ELR (cell line): Measurements from ENCODE around the gene NKAIN2.
"Not testable (repeated sequence)": the region's sequence is repeated elsewhere in the genome, so short reads cannot be mapped to it uniquely, and the experiment has no call there.

Source experiments
- DNase-seq: peaks from one replicate; pipeline ENCODE4 v3.0.0-alpha.2; 2015; ENCODE audit warnings: low read depth

The NKAIN2 gene

DNA sequence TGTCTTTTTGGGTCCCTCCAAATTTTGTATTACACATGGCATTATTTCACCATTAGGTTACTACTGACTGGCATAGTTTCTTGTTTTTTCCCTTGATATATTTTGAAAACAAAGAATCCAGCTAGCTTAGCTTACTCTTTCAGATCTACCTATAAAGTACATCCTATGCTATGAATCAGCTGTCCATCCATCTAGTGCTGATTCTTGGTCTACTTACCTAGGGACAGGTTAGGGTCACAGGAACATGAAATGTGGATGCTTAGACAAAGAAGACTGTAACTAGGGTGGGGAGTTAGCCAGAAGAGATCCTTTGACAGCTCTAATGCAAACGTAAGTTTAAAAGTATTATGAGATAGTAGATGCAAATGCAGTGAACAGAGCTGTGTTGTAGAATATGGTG lies 91.7 kb downstream of the NKAIN2 start:
- DNase-seq = no peak

DNA sequence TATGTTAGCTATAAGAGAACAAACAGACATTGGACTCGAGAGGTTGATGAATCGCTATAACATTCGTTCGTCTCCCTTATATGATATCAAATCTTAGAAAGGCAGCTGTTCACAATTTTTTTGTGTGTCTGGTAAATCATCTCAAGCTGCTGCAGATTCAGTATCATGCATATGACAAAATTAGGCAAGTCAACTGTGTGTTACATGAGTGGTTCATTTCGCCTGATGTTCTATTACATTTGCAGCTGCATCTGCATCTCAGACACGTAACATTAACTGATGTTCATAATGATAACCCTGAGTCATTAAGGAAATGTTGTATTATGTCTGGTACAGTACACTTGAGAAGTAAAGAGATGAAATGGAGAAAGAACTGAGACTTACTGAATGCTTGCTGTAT lies 92.1 kb downstream of the NKAIN2 start:
- DNase-seq = no peak

DNA sequence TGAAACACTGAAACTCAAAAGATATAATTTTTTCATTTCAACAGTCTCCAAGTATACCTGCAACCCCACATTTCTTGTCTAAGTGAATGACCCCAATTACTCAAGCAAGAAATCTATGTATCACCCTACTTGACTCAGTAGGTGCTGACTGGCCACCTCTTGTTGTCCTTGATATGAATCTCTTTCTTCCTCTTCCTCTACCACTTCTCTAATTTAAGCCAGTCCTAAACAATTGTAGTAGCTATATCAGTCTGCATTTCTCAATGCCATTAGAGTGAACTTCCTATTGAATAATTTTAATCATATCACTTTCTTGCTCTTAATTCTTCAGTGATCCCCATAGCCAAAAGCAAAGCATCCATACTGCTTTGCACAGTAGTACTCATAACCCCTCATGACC lies 93.2 kb downstream of the NKAIN2 start:
- DNase-seq = no peak

DNA sequence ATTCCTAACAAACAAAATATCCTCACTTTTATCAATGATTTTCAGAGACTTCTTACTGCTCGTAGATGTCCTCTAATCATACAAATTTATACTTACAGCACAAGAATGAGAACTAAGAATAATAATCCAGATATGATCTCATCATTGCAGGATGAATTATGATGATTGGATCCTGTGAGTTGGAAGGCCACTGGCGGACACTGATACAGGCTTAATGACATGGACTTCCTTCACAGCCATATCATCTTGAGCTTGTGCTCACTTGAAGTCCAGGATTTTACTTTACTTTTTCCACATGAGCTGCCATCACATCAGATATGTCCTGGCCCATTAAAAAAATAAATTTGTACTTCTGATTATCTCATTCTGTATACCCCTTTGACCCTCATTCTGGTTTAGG lies 94.3 kb downstream of the NKAIN2 start:
- DNase-seq = no peak

DNA sequence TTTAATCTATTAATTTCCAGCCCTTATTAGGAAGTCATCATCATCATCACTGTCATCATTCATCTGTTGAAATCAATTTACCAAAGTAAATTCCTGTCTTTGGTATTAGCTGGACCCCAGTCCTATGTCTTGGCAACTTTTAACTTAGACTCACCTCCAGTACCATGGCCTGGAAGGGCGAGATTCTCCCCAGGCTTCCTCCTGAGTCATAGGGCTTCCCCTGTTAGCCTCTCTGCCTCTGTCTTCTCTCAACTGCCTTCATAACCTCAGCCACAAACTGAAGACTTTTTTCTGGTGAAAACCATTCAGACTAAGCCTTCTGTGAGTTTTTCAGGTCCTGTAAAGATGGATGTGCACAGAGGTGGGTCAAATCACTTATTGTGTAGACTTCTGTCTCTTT lies 95.0 kb downstream of the NKAIN2 start:
- no peak for DNase-seq

DNA sequence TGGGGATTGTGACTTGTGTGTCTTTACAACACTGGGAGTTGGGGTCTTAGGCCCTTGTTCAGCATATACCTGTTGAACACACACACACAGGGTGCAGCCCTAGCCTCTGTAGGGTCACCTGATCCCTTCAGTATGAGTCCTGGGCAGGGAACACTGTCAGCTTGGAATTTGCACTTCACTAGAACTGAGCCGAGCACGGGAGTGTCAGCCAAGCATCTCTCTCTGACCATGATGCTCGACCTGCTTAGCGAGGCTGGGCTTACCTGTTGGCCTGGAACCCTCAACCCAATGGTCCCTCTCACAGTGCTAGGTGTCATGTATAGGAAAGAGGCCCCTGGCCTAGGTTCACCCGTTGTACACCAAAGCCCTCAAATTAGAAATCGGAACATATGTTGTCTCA lies 96.1 kb downstream of the NKAIN2 start:
- DNase-seq = no peak

DNA sequence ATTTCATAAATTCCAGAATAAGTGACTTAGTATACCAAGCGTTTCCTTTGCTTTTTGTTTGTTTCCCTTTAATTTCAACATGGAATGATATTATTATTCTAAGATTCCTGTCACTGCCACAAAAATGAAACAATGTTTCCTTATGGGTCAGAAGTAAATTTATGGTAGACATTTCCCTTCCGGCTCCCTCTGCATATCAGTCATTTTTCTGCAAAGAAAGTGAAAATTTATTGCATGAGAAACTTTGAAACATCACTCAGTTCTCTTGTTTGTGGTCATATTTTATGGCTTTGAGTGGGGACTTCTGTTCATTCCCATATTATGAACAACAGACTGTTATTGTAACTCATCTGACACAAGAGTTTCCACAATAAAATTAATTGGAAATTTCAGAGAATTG lies 97.8 kb downstream of the NKAIN2 start:
- no peak for DNase-seq

DNA sequence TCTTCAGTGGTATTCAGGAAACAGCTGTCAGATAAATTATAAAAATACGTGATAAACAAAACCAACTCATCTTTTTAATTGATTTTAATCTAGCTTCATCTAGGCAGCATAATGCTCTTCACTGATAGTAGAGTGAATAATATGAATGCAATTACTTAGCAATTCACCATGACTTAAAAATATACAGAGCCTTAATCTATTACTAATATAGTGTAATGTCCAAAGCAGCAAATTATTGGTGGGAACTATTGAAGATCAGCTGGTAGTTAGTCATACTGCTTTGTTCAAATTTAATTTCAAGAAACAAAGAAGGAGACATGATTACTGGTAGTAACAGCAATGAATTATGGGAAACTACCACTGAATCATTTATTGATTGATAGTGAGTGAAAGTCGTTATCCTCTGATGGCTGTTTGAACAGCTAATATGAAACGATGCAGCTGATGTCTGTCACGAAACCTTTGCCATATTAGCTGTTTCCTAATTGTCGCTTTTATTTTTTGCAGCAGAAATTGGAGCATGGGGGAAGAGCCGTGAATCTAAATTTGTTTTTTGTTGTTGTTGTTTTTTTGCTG lies 99.2 kb downstream of the NKAIN2 start:
- DNase-seq = no peak

DNA sequence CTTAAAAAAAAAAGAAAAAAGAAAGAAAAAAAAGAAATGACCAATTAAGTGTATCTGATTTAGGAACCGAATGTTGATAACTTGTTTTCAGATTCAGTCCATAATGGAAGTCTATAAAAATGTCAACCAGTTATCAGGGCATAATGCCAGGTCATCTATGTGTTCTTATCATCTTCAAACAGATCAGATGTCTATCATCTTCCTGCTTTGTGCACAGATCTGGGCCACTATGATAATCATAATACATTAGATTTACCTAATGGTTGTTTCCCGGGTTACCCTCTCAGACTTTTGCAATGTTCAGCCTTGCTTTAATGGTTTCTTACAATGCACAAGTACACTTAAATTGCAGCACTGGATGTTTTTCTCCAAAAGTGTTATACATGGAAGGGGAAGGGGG lies 100.6 kb downstream of the NKAIN2 start:
- no peak for DNase-seq

DNA sequence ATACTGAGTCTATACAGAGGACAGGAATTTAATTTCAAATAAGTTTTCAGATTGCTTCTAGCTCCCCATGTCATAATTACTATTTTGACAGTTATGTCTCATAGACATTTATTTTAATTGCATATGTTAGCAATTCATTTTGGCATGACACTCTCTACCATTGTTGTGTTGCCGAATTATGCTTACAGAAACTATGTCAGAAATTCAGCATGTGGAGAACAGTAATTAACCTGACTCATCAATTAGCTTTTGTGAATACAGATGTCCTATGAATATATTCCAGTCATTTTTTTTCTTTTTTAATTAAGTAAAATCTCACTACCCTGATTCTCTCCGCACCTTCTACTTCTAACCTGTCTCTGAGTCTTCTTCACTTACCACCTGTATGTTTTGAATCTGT lies 105.1 kb downstream of the NKAIN2 start:
- no peak for DNase-seq

DNA sequence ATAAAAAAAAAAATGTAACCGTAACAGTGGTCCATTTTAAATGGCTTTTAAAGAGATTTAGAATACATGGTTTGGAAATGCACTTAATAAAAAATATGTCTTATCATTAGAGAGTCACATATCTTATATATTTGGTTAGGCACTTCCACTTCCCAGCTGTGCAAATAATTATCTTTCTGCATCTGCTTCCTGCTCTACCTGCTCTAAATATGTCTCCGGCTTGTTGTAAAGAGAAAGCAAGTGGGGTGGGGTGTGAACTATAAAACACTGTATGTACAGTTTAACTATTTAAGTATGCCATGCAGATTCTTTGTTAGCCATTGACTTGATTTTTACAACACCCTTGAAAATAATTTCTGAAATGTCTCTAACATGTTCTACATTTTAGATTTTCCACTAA lies 106.3 kb downstream of the NKAIN2 start:
- DNase-seq = no peak

DNA sequence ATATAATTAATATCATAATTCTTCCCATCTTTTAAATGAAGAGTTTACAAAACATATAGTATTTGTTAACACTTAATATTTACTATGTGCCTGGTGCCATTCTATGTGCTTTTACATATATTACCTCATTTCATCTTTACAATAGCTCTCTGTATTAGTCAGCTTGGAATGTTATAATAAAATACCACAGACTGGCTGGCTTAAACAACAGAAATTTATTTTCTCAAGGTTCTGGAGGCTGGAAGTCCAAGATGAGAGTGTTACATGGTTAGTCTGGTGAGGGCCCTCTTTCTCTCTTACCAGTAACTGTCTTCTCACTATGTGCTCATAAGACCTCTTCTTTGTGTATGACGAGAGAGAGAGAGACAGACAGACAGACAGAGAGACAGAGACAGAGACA lies 110.2 kb downstream of the NKAIN2 start:
- DNase-seq = no peak

DNA sequence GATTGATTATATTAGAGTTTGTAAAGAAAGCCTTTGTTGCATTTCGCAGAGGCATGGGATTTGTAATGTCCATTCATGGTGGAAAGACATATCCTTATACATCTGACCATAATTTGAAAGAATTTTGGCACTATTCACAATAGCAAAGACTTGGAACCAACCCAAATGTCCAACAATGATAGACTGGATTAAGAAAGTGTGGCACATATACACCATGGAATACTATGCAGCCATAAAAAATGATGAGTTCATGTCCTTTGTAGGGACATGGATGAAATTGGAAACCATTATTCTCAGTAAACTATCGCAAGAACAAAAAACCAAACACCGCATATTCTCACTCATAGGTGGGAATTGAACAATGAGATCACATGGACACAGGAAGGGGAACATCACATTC lies 119.7 kb downstream of the NKAIN2 start:
- not testable (repeated sequence) for DNase-seq

DNA sequence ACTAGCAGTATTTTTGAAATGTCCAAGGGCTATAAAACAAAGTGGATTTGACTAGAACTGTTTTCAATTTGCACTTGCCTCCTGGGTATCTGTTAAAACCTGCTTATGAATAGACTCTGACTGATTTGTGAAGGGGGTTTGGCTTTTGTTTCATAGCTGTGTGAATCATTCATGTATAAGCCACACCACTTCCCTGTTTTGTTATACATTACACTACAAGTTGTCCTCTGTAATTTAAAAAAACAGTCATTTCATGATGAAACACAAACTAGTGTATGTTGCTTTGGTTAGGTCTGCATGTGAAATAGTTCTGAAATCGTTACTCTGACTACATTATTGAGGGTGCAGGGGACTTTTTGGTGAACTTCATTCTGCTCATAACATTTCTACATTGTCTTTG lies 121.7 kb downstream of the NKAIN2 start:
- no peak for DNase-seq

DNA sequence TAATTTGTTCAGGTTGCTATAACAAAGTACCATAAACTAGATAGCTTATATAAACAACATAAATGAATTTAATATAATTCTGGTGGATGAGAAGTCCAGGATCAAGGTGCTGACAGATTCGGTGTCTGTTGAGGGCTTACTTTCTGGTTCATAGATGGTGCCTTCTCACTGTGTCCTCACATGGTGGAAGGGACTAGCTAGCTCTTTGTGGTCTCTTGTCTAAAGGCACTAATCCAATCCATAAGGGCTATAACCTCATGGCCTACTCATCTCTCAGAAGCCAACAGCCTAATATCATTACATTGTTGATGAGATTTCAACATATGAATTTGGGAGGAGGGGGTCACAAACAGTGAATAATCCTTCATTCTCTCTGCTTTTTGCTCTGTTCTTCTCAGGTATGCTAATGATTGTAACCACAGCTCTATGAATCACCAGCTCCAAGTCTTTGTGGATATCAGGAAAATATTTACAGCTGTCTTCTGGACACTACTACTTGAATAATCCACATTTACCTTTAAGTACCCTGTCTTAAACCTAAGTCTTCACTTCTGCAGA lies 122.3 kb downstream of the NKAIN2 start:
- DNase-seq = no peak

DNA sequence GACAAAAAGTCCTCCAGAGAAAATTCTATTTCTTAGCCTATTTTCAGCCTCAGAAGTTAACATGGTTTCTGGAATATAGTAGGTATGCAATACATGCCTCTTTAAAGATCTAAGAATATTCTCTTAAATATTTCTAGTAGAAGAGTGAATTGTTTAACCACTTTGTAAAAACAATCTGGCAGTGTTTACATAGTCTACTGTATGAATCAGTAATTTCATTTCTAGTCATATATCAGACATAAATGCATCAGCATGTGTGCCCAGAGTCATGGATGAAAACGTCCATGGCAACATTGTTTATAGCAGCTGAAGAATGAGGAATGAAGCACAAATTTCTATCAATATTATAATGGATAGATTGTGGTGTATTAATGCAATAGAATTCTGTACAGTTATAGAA lies 124.9 kb downstream of the NKAIN2 start:
- no peak for DNase-seq

DNA sequence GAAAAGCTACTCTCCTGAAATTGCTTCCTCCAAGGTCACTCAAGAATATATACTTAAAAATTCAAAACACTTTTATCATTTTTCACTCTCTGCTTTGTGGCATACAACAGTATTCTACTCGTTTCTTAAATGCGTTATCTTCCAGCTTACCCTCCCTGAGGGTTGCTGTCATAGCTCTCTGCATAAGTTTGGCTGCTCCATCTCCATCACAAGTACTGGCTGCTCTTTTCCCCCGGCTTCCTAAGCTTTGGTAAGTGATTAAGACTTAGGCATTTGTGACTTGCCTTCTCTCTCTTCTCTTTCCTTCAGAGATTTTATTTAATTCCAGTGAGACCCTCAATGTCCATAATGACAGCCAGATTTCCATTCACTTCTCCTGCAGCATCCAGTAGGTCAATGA lies 128.3 kb downstream of the NKAIN2 start:
- no peak for DNase-seq

DNA sequence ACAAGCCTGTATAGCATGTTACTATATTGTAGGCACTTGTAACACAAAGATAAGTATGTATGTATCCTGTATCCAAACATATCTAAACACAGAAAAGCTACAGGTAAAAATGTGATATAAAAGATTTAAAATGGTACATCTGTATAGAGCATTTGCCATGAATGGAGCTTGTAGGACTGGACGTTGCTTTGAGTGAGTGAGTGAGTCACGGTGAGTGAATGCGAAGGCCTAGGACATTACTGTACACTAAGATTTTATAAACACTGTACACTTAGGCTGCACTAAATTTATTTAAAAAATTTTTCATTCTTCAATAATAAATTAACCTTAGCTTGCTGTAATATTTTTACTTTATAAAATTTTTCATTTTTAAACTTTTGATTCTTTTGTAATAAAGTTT lies 136.9 kb downstream of the NKAIN2 start:
- peak; percentile 0 for DNase-seq

DNA sequence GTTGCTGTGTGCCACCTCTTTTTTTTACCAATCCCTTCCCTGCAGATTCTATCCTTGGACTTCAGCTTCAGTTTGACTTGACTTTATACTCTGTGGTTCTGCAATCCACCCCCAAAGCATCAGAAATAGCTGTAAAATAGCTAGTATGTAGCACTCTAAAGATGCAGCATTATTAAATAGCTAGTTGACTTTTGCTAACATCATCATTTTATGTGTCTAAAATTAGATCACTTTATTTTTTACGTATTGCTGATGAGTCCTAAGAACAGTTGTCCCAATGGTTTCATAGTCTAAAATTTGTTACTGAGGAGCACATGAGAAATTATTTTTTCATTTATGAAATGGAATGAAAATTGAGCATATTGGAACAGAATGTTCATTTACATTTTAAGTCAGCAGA lies 138.2 kb downstream of the NKAIN2 start:
- DNase-seq = no peak

DNA sequence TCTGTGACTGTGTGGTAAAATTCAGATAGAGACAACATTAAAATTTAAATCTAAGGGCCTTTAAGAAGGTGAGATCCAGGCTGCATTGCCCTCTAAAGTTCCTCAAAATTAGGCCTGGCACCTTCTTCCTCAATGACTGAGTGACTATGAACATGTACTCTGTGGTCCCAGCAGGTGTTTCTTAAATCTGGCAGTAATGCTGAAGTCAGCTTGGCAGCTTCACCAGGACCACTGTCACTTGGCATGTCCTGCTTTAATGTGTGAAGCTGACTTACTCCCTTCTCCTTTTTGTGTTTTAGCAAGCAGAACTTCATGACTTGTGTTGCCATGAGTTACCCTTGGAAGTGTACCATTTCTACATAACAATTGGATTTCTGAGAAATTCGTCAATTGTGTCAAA lies 141.7 kb downstream of the NKAIN2 start:
- DNase-seq = no peak

DNA sequence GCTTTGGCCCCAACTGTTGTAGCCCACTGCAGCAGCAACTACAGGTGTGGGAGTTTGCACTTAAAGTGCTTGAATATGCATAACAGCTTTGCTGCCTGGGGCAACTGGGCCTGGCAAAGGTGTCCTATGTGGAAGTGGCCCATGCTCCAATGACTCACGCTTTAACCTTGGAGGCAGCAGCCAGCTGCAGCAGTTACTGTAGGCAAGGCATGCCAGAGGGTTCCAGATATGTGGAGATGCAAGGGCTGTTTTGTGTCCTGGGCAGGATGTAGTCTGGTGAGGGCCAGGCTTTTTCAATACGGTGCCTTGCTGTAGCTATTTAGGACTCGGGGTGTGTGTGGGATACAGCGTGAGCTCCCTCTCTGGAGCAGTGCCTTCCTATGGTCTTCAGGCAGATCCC lies 150.3 kb downstream of the NKAIN2 start:
- DNase-seq = no peak

DNA sequence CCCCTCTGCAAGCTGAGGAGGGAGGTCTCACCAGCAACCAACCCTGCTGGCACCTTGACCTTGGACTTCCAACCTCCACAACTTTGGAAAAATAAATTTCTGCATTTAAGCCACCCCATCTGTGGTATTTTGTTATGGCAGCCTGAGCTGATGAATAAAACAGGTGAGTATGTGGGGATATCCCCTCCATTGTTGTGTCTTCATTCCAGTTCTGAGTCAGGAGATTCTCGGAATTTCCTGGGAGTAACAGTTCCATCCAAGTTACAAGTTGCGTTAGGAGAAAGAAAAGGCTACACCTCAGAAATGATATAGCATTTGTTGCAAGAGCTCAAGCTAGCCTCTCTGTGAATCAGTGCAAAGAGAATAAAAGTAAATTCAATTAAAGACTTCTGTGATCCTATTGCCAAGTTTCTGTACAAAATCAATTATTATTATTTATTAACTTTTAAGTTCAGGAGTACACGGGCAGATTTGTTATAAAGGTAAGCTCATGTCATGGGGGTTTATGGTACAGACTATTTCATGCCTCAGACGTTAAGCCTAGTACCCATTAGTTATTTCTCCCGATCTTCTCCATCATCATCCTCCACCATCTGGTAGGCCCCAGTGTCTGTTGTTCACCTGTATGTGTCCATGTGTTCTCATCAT lies 153.0 kb downstream of the NKAIN2 start:
- DNase-seq = no peak

DNA sequence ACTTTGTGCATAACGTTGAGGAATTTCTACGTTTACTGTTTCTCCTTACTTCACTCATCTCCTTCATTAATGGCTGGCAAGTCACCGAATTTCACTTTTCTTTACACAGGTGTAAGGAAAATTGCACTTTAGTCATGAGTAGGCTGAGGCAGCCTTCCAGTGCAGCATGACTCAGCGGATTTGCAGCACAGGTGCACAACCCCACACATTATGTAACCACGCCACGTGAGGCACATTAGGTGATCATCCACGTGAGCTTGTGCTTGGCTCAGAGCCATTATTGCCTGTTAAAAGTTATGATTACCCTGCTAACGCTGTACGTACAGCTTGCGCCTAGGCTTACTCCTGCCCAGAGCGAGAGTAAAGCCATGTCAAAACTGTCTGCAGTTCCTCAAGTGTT lies 158.8 kb downstream of the NKAIN2 start:
- no peak for DNase-seq

DNA sequence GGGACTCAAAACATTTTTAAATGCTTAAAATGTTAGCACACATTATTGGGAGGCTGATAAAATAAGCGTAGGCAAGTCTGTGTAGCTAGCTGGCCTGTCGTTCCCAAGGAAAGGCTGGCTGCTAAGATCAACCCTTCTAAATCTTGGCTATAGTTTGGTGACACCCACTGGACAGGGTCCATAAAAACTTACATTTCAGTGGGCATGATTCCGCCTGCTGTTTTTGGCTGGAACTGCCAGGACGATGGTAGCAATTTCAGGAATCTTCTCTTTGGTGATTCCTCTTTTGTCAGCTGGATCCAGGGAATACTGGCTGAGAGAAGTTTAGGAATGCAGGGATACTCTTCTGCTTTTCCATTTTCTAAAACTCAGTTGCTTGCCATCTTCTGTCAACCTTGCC lies 162.2 kb downstream of the NKAIN2 start:
- DNase-seq = peak; percentile 3
